Measurements from ENCODE around the gene FNDC3B. TPM values are rescaled to one million over a fixed set of nuclear protein-coding genes. Genes with fewer than 3 reads are reported as not detected.

Gene FNDC3B
- total RNA-seq, 1 donor from 2014 or later, result 29.5 TPM

DNA sequence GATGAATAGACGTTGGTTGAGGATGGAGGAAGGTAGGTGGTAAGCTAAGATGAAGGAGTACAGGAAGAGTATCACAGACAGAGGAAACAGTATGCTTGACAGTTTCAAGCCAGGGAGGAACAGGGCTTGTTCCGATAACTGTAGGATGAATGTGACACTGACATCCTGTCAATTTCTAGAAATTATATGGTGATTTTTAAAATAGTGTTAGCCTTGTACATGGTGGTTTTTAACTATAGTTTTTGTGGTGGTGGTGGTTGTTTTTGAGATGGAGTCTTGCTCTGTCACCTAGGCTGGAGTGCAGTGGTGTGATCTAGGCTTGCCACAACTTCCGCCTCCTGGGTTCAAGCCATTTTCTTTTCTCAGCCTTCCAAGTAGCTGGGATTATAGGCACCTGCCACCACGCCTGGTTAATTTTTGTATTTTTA, 92.8 kb downstream of the FNDC3B start:
- peaks cover 44% of the 10 kb centered on the region for H3K79me2 ChIP-seq (ENCODE audit: low read depth)
- Mint-ChIP-seq H3K4me3 (no peak overlapping the region), H3K27ac (no peak overlapping the region), H3K36me3 (peaks cover 37% of the 10 kb centered on the region), H3K27me3 (ENCODE audit: insufficient read depth, low read depth) (peaks cover 2% of the 10 kb centered on the region), H3K9me3 (peaks cover 5% of the 10 kb centered on the region), H3K4me1 (peaks cover 43% of the 10 kb centered on the region)
- H2AFZ ChIP-seq (replicated peaks), result no peak overlapping the region
- H3K4me2 ChIP-seq, result no peak overlapping the region
- H3K9ac ChIP-seq, result no peak overlapping the region
- peaks cover 7% of the 10 kb centered on the region for H3F3A ChIP-seq (ENCODE audit: low read depth)
- H3K4me1 ChIP-seq, result peaks cover 8% of the 10 kb centered on the region
- no peaks in the 10 kb centered on the region for H3K9me3 ChIP-seq (ENCODE audit: low read depth)
- no peak for DNase-seq (ENCODE audit: low spot score)
- H3K27me3 ChIP-seq, result no peaks in the 10 kb centered on the region
- no peaks in the 10 kb centered on the region for H4K20me1 ChIP-seq (ENCODE audit: low read depth)
- no peaks in the 10 kb centered on the region for H3K36me3 ChIP-seq
- H3K27ac ChIP-seq, result no peak overlapping the region
- no peak for TF ChIP-seq EZH2phosphoT487 (IDR thresholded peaks at IDR 0.05)
- no peak for TF ChIP-seq EZH2 (IDR thresholded peaks at IDR 0.05)
- TF ChIP-seq CTCF (IDR thresholded peaks at IDR 0.05), result no peak
- no peak overlapping the region for H3K4me3 ChIP-seq

GRCh38 chr3:172132721-172133311, 93.4 kb downstream of the FNDC3B start:
- Histone ChIP-seq H3K36me3 (no peaks in the 10 kb centered on the region), H3K4me2 (no peak overlapping the region), H3F3A (ENCODE audit: low read depth) (peaks cover 7% of the 10 kb centered on the region), H3K27ac (no peak overlapping the region), H4K20me1 (ENCODE audit: low read depth) (no peaks in the 10 kb centered on the region), H3K4me3 (no peak overlapping the region), H3K27me3 (no peaks in the 10 kb centered on the region), H3K79me2 (ENCODE audit: low read depth) (peaks cover 38% of the 10 kb centered on the region), H3K9me3 (ENCODE audit: low read depth) (no peaks in the 10 kb centered on the region), H3K9ac (no peak overlapping the region), H3K4me1 (peaks cover 10% of the 10 kb centered on the region), H2AFZ (replicated peaks) (no peak overlapping the region)
- H3K27ac Mint-ChIP-seq, result no peak overlapping the region
- peaks cover 37% of the 10 kb centered on the region for H3K36me3 Mint-ChIP-seq
- no peak for TF ChIP-seq EZH2 (IDR thresholded peaks at IDR 0.05)
- TF ChIP-seq EZH2phosphoT487 (IDR thresholded peaks at IDR 0.05), result no peak
- no peak for TF ChIP-seq CTCF (IDR thresholded peaks at IDR 0.05)
- no peak for DNase-seq (ENCODE audit: low spot score)
- no peak overlapping the region for H3K4me3 Mint-ChIP-seq
- H3K9me3 Mint-ChIP-seq, result peaks cover 5% of the 10 kb centered on the region
- peaks cover 2% of the 10 kb centered on the region for H3K27me3 Mint-ChIP-seq (ENCODE audit: insufficient read depth, low read depth)
- peaks cover 46% of the 10 kb centered on the region for H3K4me1 Mint-ChIP-seq

GRCh38 chr3:172133838-172134237, 94.5 kb downstream of the FNDC3B start:
- peaks cover 5% of the 10 kb centered on the region for H3K9me3 Mint-ChIP-seq
- peaks cover 2% of the 10 kb centered on the region for H3K27me3 Mint-ChIP-seq (ENCODE audit: insufficient read depth, low read depth)
- H3K4me3 ChIP-seq, result no peak overlapping the region
- H3K36me3 Mint-ChIP-seq, result peaks cover 29% of the 10 kb centered on the region
- H3K4me3 Mint-ChIP-seq, result no peak overlapping the region
- peaks cover 34% of the 10 kb centered on the region for H3K79me2 ChIP-seq (ENCODE audit: low read depth)
- H3K4me1 ChIP-seq, result peaks cover 21% of the 10 kb centered on the region
- peaks cover 54% of the 10 kb centered on the region for H3K4me1 Mint-ChIP-seq
- H3K9ac ChIP-seq, result no peak overlapping the region
- no peak overlapping the region for H2AFZ ChIP-seq (replicated peaks)
- H3F3A ChIP-seq (ENCODE audit: low read depth), result peaks cover 7% of the 10 kb centered on the region
- no peak overlapping the region for H3K4me2 ChIP-seq
- H3K27me3 ChIP-seq, result no peaks in the 10 kb centered on the region
- no peak for TF ChIP-seq EZH2phosphoT487 (IDR thresholded peaks at IDR 0.05)
- H3K36me3 ChIP-seq, result no peaks in the 10 kb centered on the region
- H3K27ac ChIP-seq, result no peak overlapping the region
- H3K27ac Mint-ChIP-seq, result no peak overlapping the region
- peaks cover 10% of the 10 kb centered on the region for H4K20me1 ChIP-seq (ENCODE audit: low read depth)
- H3K9me3 ChIP-seq (ENCODE audit: low read depth), result no peaks in the 10 kb centered on the region
- no peak for DNase-seq (ENCODE audit: low spot score)

GRCh38 chr3:172134352-172134751, 95.0 kb downstream of the FNDC3B start:
- peaks cover 26% of the 10 kb centered on the region for H3K4me1 ChIP-seq
- no peak for DNase-seq (ENCODE audit: low spot score)

More at GRCh38 chr3:172134352-172134751, 95.0 kb downstream of the FNDC3B start:
- Histone ChIP-seq H2AFZ (replicated peaks) (no peak overlapping the region), H3K9me3 (ENCODE audit: low read depth) (no peaks in the 10 kb centered on the region), H3K79me2 (ENCODE audit: low read depth) (peaks cover 34% of the 10 kb centered on the region), H3K4me2 (no peak overlapping the region), H3K9ac (no peak overlapping the region), H3F3A (ENCODE audit: low read depth) (peaks cover 7% of the 10 kb centered on the region), H4K20me1 (ENCODE audit: low read depth) (peaks cover 15% of the 10 kb centered on the region), H3K27me3 (no peaks in the 10 kb centered on the region), H3K4me3 (no peak overlapping the region), H3K27ac (no peak overlapping the region), H3K36me3 (no peaks in the 10 kb centered on the region)
- peaks cover 24% of the 10 kb centered on the region for H3K36me3 Mint-ChIP-seq
- H3K4me3 Mint-ChIP-seq, result no peak overlapping the region
- H3K27me3 Mint-ChIP-seq (ENCODE audit: insufficient read depth, low read depth), result peaks cover 2% of the 10 kb centered on the region
- H3K27ac Mint-ChIP-seq, result no peak overlapping the region
- TF ChIP-seq EZH2phosphoT487 (IDR thresholded peaks at IDR 0.05) (no peak), EZH2 (IDR thresholded peaks at IDR 0.05) (no peak), CTCF (IDR thresholded peaks at IDR 0.05) (no peak)
- H3K4me1 Mint-ChIP-seq, result peaks cover 58% of the 10 kb centered on the region
- H3K9me3 Mint-ChIP-seq, result peaks cover 4% of the 10 kb centered on the region

All from neural progenitor cell (in vitro differentiated cells).